ENCODE measurements around the gene INTS7.
"Not testable (repeated sequence)": the region's sequence is repeated elsewhere in the genome, so short reads cannot be mapped to it uniquely, and the experiment has no call there.

INTS7 gene

GRCh38 chr1:211975152-211975941 is 60.0 kb downstream of the INTS7 start:
- H3K4me3 ChIP-seq (ENCODE audit: extremely low read depth, insufficient read depth, low read length, poor library complexity, severe bottlenecking) = no peak overlapping the region
- no peak overlapping the region for H3K27ac ChIP-seq (ENCODE audit: low read depth, low read length, severe bottlenecking)
- H3K4me1 ChIP-seq (ENCODE audit: control insufficient read depth, insufficient read depth, low read length, poor library complexity, severe bottlenecking) = no peaks in the 10 kb centered on the region
- H3K9me3 ChIP-seq (ENCODE audit: control insufficient read depth, low read length) = no peaks in the 10 kb centered on the region
- peaks cover 20% of the 10 kb centered on the region for H3K36me3 ChIP-seq (ENCODE audit: control insufficient read depth, insufficient read depth, low read length)
- no CpG with 5 or more reads among the region's 3 CpGs for WGBS, 2 experiments (ENCODE audit: insufficient coverage in 2 of 2)

DNA sequence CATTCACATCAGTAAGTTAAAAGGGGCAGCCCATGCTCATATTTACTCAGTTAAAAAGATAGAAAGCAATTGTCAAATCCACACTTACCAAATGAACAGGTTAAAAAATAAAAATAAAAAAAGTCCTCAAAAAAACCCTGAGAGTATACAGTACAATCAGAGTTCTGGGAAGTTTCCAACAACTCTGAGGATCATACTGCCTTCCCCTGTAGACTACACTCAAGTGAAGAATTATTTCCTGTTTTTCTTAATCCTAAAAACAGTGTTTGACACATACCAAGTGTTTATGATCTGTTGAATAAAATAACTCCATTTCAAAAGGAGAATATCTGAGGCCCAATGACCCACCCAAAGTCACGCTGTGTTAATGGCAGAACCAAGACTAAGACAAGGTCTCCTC is 61.8 kb downstream of the INTS7 start:
- no peak overlapping the region for H3K27ac ChIP-seq (ENCODE audit: low read depth, low read length, severe bottlenecking)
- H3K9me3 ChIP-seq (ENCODE audit: control insufficient read depth, low read length) = no peaks in the 10 kb centered on the region
- H3K4me3 ChIP-seq (ENCODE audit: extremely low read depth, insufficient read depth, low read length, poor library complexity, severe bottlenecking) = no peak overlapping the region
- H3K4me1 ChIP-seq (ENCODE audit: control insufficient read depth, insufficient read depth, low read length, poor library complexity, severe bottlenecking) = no peaks in the 10 kb centered on the region
- H3K36me3 ChIP-seq (ENCODE audit: control insufficient read depth, insufficient read depth, low read length) = peaks cover 12% of the 10 kb centered on the region
- 100% methylated on average over 1 of the region's 1 CpG; no CpG with 5 or more reads in 1 of the 2 experiments for WGBS, 2 experiments (ENCODE audit: insufficient coverage in 2 of 2)

DNA sequence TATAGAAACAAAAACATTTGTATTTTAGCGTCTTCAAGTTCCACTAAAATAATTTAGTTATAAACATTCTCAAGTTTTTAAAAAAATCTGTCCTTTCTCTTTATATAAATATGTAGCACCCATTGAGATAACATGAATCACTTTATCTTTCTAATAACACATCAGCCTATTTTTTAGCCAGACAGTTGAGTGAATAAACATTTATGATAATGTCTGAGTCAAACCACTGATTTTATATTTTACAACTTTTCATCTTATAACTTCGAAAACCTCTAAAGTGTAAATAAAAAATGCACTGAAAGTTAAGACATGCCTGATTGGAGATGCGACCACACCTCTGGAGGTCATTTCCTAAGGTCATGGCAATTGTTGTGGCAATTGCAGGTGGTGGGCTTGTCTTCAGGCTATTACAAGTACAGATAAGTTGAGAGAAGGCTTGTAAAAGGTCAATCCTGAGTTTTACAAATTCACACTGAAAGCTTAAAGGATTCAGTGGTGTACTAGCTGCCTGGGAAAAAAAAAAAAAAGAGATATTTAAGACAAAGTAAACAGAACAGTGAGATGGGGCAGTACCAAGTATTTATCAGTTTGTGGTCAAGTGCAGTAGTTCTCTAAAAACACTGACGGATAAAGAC is 67.0 kb downstream of the INTS7 start:
- 67 to 100% methylated on average over 1 of the region's 4 CpGs for WGBS, 2 experiments (ENCODE audit: insufficient coverage in 2 of 2)
- H3K4me1 ChIP-seq (ENCODE audit: control insufficient read depth, insufficient read depth, low read length, poor library complexity, severe bottlenecking) = no peaks in the 10 kb centered on the region
- peaks cover 30% of the 10 kb centered on the region for H3K36me3 ChIP-seq (ENCODE audit: control insufficient read depth, insufficient read depth, low read length)
- no peak overlapping the region for H3K4me3 ChIP-seq (ENCODE audit: extremely low read depth, insufficient read depth, low read length, poor library complexity, severe bottlenecking)
- no peaks in the 10 kb centered on the region for H3K9me3 ChIP-seq (ENCODE audit: control insufficient read depth, low read length)
- no peak overlapping the region for H3K27ac ChIP-seq (ENCODE audit: low read depth, low read length, severe bottlenecking)

- Histone ChIP-seq H3K36me3 (ENCODE audit: control insufficient read depth, insufficient read depth, low read length) (peaks cover 30% of the 10 kb centered on the region), H3K4me3 (ENCODE audit: extremely low read depth, insufficient read depth, low read length, poor library complexity, severe bottlenecking) (no peak overlapping the region), H3K9me3 (ENCODE audit: control insufficient read depth, low read length) (no peaks in the 10 kb centered on the region), H3K27ac (ENCODE audit: low read depth, low read length, severe bottlenecking) (no peak overlapping the region), H3K4me1 (ENCODE audit: control insufficient read depth, insufficient read depth, low read length, poor library complexity, severe bottlenecking) (no peaks in the 10 kb centered on the region)
- 100% methylated on average over 1 of the region's 3 CpGs; no CpG with 5 or more reads in 1 of the 2 experiments for WGBS, 2 experiments (ENCODE audit: insufficient coverage in 2 of 2)
Measured at GRCh38 chr1:211967704-211968103, 67.7 kb downstream of the INTS7 start.

- Histone ChIP-seq H3K4me1 (ENCODE audit: control insufficient read depth, insufficient read depth, low read length, poor library complexity, severe bottlenecking) (no peaks in the 10 kb centered on the region), H3K9me3 (ENCODE audit: control insufficient read depth, low read length) (no peaks in the 10 kb centered on the region), H3K4me3 (ENCODE audit: extremely low read depth, insufficient read depth, low read length, poor library complexity, severe bottlenecking) (no peak overlapping the region), H3K36me3 (ENCODE audit: control insufficient read depth, insufficient read depth, low read length) (peaks cover 41% of the 10 kb centered on the region), H3K27ac (ENCODE audit: low read depth, low read length, severe bottlenecking) (no peak overlapping the region)
- WGBS, 2 experiments (ENCODE audit: insufficient coverage in 2 of 2) = 78 to 98% methylated on average over 3 to 6 of the region's 8 CpGs
Measured at GRCh38 chr1:211965108-211965805, 70.1 kb downstream of the INTS7 start.

GRCh38 chr1:211959680-211960079 is 75.7 kb downstream of the INTS7 start:
- WGBS, 2 experiments (ENCODE audit: insufficient coverage in 2 of 2) = 96 to 99% methylated on average over 9 to 10 of the region's 11 CpGs
- H3K36me3 ChIP-seq (ENCODE audit: control insufficient read depth, insufficient read depth, low read length) = peaks cover 39% of the 10 kb centered on the region
- H3K9me3 ChIP-seq (ENCODE audit: control insufficient read depth, low read length) = no peaks in the 10 kb centered on the region
- H3K4me1 ChIP-seq (ENCODE audit: control insufficient read depth, insufficient read depth, low read length, poor library complexity, severe bottlenecking) = no peaks in the 10 kb centered on the region
- H3K27ac ChIP-seq (ENCODE audit: low read depth, low read length, severe bottlenecking) = no peak overlapping the region
- no peak overlapping the region for H3K4me3 ChIP-seq (ENCODE audit: extremely low read depth, insufficient read depth, low read length, poor library complexity, severe bottlenecking)

GRCh38 chr1:211959221-211959620 is 76.1 kb downstream of the INTS7 start:
- Histone ChIP-seq H3K36me3 (ENCODE audit: control insufficient read depth, insufficient read depth, low read length) (peaks cover 39% of the 10 kb centered on the region), H3K9me3 (ENCODE audit: control insufficient read depth, low read length) (no peaks in the 10 kb centered on the region), H3K4me3 (ENCODE audit: extremely low read depth, insufficient read depth, low read length, poor library complexity, severe bottlenecking) (no peak overlapping the region), H3K4me1 (ENCODE audit: control insufficient read depth, insufficient read depth, low read length, poor library complexity, severe bottlenecking) (no peaks in the 10 kb centered on the region), H3K27ac (ENCODE audit: low read depth, low read length, severe bottlenecking) (no peak overlapping the region)
- WGBS, 2 experiments (ENCODE audit: insufficient coverage in 2 of 2) = 92 to 94% methylated on average over 8 of the region's 8 CpGs

GRCh38 chr1:211954028-211954427 is 81.3 kb downstream of the INTS7 start:
- H3K4me3 ChIP-seq (ENCODE audit: extremely low read depth, insufficient read depth, low read length, poor library complexity, severe bottlenecking); H3K27ac ChIP-seq (ENCODE audit: low read depth, low read length, severe bottlenecking); H3K9me3 ChIP-seq (ENCODE audit: control insufficient read depth, low read length): not testable (repeated sequence)
- H3K4me1 ChIP-seq (ENCODE audit: control insufficient read depth, insufficient read depth, low read length, poor library complexity, severe bottlenecking) = peaks cover 10% of the 10 kb centered on the region
- peaks cover 16% of the 10 kb centered on the region for H3K36me3 ChIP-seq (ENCODE audit: control insufficient read depth, insufficient read depth, low read length)
- WGBS, 2 experiments (ENCODE audit: insufficient coverage in 2 of 2) = no CpG with 5 or more reads among the region's 2 CpGs

DNA sequence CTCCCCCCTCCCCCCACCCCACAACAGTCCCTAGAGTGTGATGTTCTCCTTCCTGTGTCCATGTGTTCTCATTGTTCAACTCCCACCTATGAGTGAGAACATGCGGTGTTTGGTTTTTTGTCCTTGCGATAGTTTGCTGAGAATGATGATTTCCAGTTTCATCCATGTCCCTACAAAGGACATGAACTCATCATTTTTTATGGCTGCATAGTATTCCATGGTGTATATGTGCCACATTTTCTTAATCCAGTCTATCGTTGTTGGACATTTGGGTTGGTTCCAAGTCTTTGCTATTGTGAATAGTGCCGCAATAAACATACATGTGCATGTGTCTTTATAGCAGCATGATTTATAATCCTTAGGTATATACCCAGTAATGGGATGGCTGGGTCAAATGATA is 81.8 kb downstream of the INTS7 start:
- no CpG with 5 or more reads among the region's 4 CpGs for WGBS, 2 experiments (ENCODE audit: insufficient coverage in 2 of 2)
- not testable (repeated sequence) for H3K4me3 ChIP-seq (ENCODE audit: extremely low read depth, insufficient read depth, low read length, poor library complexity, severe bottlenecking); H3K9me3 ChIP-seq (ENCODE audit: control insufficient read depth, low read length); H3K27ac ChIP-seq (ENCODE audit: low read depth, low read length, severe bottlenecking)
- H3K36me3 ChIP-seq (ENCODE audit: control insufficient read depth, insufficient read depth, low read length) = peaks cover 12% of the 10 kb centered on the region
- peaks cover 10% of the 10 kb centered on the region for H3K4me1 ChIP-seq (ENCODE audit: control insufficient read depth, insufficient read depth, low read length, poor library complexity, severe bottlenecking)

GRCh38 chr1:211952299-211952698 is 83.1 kb downstream of the INTS7 start:
- no peak overlapping the region for H3K27ac ChIP-seq (ENCODE audit: low read depth, low read length, severe bottlenecking)
- WGBS, 2 experiments (ENCODE audit: insufficient coverage in 2 of 2) = 100% methylated on average over 1 of the region's 2 CpGs

More at GRCh38 chr1:211952299-211952698, 83.1 kb downstream of the INTS7 start:
- H3K36me3 ChIP-seq (ENCODE audit: control insufficient read depth, insufficient read depth, low read length) = peaks cover 9% of the 10 kb centered on the region
- no peak overlapping the region for H3K4me3 ChIP-seq (ENCODE audit: extremely low read depth, insufficient read depth, low read length, poor library complexity, severe bottlenecking)
- H3K4me1 ChIP-seq (ENCODE audit: control insufficient read depth, insufficient read depth, low read length, poor library complexity, severe bottlenecking) = peaks cover 10% of the 10 kb centered on the region
- no peaks in the 10 kb centered on the region for H3K9me3 ChIP-seq (ENCODE audit: control insufficient read depth, low read length)

All from mesodermal cell (in vitro differentiated cells).